DMS53 treated with DMSO at 0.1 percent for 48 hours (cell line): ENCODE results near the gene ZNF106.

Source experiments
- DNase-seq: peaks from one replicate; lab custom pipeline; 2025; ENCODE audit not compliant: unreplicated experiment; lab: John Stamatoyannopoulos, UW

Gene ZNF106

GRCh38 chr15:42409011-42409410 lies 81.9 kb downstream of the ZNF106 start:
- no peak for DNase-seq

- no peak for DNase-seq
Observed at GRCh38 chr15:42408178-42408577, 82.8 kb downstream of the ZNF106 start.

- no peak for DNase-seq
Observed at GRCh38 chr15:42405863-42406482, 85.0 kb downstream of the ZNF106 start.

GRCh38 chr15:42404461-42405235 lies 86.3 kb downstream of the ZNF106 start:
- no peak for DNase-seq

- DNase-seq = no peak
Observed at GRCh38 chr15:42403389-42403788, 87.6 kb downstream of the ZNF106 start.

GRCh38 chr15:42402455-42403205 lies 88.3 kb downstream of the ZNF106 start:
- no peak for DNase-seq

- no peak for DNase-seq
Observed at GRCh38 chr15:42401544-42402454, 89.1 kb downstream of the ZNF106 start.

GRCh38 chr15:42395838-42396237 lies 95.1 kb downstream of the ZNF106 start:
- no peak for DNase-seq

GRCh38 chr15:42394106-42394505 lies 96.8 kb downstream of the ZNF106 start:
- DNase-seq = no peak

GRCh38 chr15:42392309-42393024 lies 98.5 kb downstream of the ZNF106 start:
- DNase-seq = no peak

- DNase-seq = no peak
Observed at GRCh38 chr15:42387603-42388002, 103.3 kb downstream of the ZNF106 start.

- DNase-seq = no peak
Observed at GRCh38 chr15:42385980-42386700, 104.8 kb downstream of the ZNF106 start.

GRCh38 chr15:42385206-42385979 lies 105.5 kb downstream of the ZNF106 start:
- DNase-seq = peak; percentile 30

GRCh38 chr15:42384597-42384996 lies 106.3 kb downstream of the ZNF106 start:
- no peak for DNase-seq

GRCh38 chr15:42378011-42378410 lies 112.9 kb downstream of the ZNF106 start:
- DNase-seq = no peak

- no peak for DNase-seq
Observed at GRCh38 chr15:42375941-42376340, 115.0 kb downstream of the ZNF106 start.

- DNase-seq = no peak
Observed at GRCh38 chr15:42375252-42375651, 115.7 kb downstream of the ZNF106 start.

GRCh38 chr15:42374810-42375209 lies 116.1 kb downstream of the ZNF106 start:
- no peak for DNase-seq

- DNase-seq = no peak
Observed at GRCh38 chr15:42373936-42374335, 117.0 kb downstream of the ZNF106 start.
